ENCODE results near the gene HNRNPLL.

DNA sequence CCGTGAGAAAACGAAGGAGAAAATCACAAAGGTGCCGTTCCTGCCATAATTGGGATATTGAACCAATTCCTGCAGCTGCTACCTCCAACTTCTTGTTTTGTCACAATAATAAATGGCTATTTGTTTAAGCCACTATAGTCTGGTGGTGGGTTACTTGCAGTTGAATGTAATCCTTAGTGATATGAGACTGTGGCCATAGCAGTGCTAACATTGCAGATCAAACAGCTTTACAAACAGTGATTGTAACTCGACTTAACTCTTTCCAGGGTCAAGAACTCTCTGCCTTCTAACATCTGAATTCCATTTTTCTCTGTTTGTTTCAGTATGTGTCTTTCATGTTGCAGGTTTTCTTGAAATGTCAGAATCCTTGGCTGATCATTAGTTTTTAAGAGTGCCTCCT, 24.7 kb upstream of the HNRNPLL start:
- TF ChIP-seq, protein P1, sequence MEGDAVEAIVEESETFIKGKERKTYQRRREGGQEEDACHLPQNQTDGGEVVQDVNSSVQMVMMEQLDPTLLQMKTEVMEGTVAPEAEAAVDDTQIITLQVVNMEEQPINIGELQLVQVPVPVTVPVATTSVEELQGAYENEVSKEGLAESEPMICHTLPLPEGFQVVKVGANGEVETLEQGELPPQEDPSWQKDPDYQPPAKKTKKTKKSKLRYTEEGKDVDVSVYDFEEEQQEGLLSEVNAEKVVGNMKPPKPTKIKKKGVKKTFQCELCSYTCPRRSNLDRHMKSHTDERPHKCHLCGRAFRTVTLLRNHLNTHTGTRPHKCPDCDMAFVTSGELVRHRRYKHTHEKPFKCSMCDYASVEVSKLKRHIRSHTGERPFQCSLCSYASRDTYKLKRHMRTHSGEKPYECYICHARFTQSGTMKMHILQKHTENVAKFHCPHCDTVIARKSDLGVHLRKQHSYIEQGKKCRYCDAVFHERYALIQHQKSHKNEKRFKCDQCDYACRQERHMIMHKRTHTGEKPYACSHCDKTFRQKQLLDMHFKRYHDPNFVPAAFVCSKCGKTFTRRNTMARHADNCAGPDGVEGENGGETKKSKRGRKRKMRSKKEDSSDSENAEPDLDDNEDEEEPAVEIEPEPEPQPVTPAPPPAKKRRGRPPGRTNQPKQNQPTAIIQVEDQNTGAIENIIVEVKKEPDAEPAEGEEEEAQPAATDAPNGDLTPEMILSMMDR (conservative IDR thresholded peaks at IDR 0.05; ENCODE audit: low read depth, low read length) = no peak
- TF ChIP-seq EZH2 (IDR thresholded peaks at IDR 0.05; ENCODE audit: borderline replicate concordance, low read depth, low read length, poor library complexity, severe bottlenecking) = no peak
